Measurements from ENCODE around the gene TRANK1. TPM values are rescaled to one million over a fixed set of nuclear protein-coding genes. Genes with fewer than 3 reads are reported as not detected.

The TRANK1 gene
- total and polyA plus RNA-seq, 2 experiments from 2014 or later = 5.2 to 10.3 TPM

DNA sequence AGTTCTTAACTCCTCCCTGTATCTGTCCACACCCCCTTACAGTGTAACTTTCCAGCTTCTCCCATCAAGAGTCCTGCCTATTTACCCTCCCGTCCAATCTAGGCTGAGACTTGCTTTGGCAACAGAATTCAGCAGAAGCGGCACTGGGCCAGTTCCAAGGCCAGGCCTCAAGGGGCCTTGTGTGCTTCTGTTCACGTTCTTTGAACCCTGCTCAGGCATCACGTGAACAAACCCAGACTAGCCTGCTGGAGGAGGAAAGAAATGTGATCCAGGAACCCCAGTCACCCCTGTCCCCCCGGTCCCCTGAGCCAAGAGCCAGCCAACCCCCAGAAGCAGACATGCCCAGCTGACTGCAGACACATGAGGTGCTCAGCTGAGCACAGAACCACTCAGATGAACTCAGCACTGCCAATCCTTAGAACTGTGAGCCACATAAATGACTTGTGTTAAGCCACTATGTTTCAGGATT is 104.4 kb downstream of the TRANK1 start:
- TF ChIP-seq EZH2 (IDR thresholded peaks at IDR 0.05; ENCODE audit: insufficient read depth, poor library complexity, severe bottlenecking) = no peak
- TF ChIP-seq EZH2phosphoT487 (IDR thresholded peaks at IDR 0.05; ENCODE audit: insufficient read depth, low read depth) = no peak
- Histone ChIP-seq H3K36me3 (ENCODE audit: low read depth) (0 out of 2 replicates have a peak, but pooled peaks cover 6% of the 10 kb centered on the region), H3K4me1 (ENCODE audit: insufficient read depth) (no peaks in the 10 kb centered on the region), H3F3A (ENCODE audit: insufficient read depth) (no peaks in the 10 kb centered on the region), H2AFZ (no peak overlapping the region), H3K79me2 (ENCODE audit: insufficient read depth) (no peaks in the 10 kb centered on the region), H3K27ac (no peak overlapping the region), H3K27me3 (replicated peaks; ENCODE audit: insufficient read depth) (no peaks in the 10 kb centered on the region), H3K4me3 (no peak overlapping the region), H3K9me3 (ENCODE audit: low read depth) (no peaks in the 10 kb centered on the region), H3K4me2 (ENCODE audit: unreplicated experiment) (no peak overlapping the region), H3K9me2 (ENCODE audit: insufficient read depth) (no peaks in the 10 kb centered on the region), H4K20me1 (ENCODE audit: insufficient read depth) (no peaks in the 10 kb centered on the region), H3K9ac (no peak overlapping the region)
- WGBS, 2 experiments (ENCODE audit: low coverage in 1 of 2, low lambda C conversion rate in 2 of 2, missing lambda C conversion rate in 2 of 2) = 42 to 44% methylated on average over 5 of the region's 5 CpGs
- in situ Hi-C loops (cut with MboI) = no loop called here
- DNase-seq = no peak

DNA sequence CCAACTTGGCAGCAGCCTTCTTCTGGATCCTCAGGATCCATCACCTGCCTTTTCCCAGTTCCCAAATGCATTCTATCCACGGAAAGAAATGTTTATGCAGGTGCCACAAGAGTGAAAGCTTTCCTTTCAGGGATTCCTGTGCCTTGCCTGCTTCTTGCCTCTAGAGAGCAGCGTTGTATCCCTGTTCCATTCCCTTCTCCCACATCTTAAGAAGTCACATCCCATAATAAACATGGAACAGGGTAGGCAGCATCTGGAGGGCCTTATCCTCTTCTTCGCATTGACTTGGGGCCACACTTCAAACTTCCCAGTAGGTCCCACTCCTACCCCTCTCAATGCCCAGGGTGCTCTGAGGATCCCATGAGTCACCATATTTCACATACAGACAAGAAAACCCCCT is 107.8 kb downstream of the TRANK1 start:
- no peak overlapping the region for H3K4me3 ChIP-seq
- in situ Hi-C loops (cut with MboI) = no loop called here
- WGBS, 2 experiments (ENCODE audit: low coverage in 1 of 2, low lambda C conversion rate in 2 of 2, missing lambda C conversion rate in 2 of 2) = 58 to 61% methylated on average over 3 of the region's 3 CpGs
- 0 out of 2 replicates have a peak, but pooled peaks cover 4% of the 10 kb centered on the region for H3K36me3 ChIP-seq (ENCODE audit: low read depth)
- no peak overlapping the region for H3K27ac ChIP-seq
- H3K9me3 ChIP-seq (ENCODE audit: low read depth) = no peaks in the 10 kb centered on the region
- H2AFZ ChIP-seq = no peak overlapping the region
- no peaks in the 10 kb centered on the region for H4K20me1 ChIP-seq (ENCODE audit: insufficient read depth)
- H3K9me2 ChIP-seq (ENCODE audit: insufficient read depth) = no peaks in the 10 kb centered on the region
- H3K4me1 ChIP-seq (ENCODE audit: insufficient read depth) = no peaks in the 10 kb centered on the region
- no peaks in the 10 kb centered on the region for H3K79me2 ChIP-seq (ENCODE audit: insufficient read depth)
- H3F3A ChIP-seq (ENCODE audit: insufficient read depth) = no peaks in the 10 kb centered on the region
- no peaks in the 10 kb centered on the region for H3K27me3 ChIP-seq (replicated peaks; ENCODE audit: insufficient read depth)
- H3K4me2 ChIP-seq (ENCODE audit: unreplicated experiment) = no peak overlapping the region
- DNase-seq = no peak
- no peak overlapping the region for H3K9ac ChIP-seq
- no peak for TF ChIP-seq EZH2phosphoT487 (IDR thresholded peaks at IDR 0.05; ENCODE audit: insufficient read depth, low read depth)
- no peak for TF ChIP-seq EZH2 (IDR thresholded peaks at IDR 0.05; ENCODE audit: insufficient read depth, poor library complexity, severe bottlenecking)

DNA sequence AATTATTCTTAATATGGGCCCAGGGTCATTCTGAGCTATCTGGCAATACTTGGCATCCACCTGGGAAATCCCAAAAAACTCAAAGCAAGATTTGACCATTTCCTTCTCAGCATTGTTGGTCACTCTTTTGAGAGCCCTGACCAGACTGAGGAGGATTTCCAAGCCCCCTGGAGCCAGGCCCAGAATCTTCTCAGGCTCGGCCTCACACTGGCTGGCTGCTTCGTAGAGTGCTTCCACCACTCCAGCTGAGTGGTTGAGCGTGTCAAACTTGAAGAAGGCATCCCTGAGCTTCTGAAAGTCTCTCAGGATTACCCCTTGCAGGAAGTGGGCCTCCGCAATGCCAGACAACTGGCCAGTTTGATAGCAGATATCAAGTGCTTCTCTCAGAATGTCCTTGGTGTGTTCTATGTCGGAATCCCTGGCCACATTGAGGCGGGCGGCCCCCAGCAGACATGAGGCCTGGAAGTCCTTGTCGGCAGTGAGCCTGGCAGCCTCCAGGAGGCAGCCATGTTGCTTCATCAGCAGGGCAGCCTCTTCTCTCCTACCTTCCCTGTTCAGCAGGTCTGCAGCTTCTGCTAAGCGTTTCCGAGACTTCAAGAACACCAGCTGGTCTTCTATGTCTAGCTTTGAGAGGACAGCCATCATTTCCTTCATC is 111.6 kb downstream of the TRANK1 start:
- Histone ChIP-seq H3K27me3 (replicated peaks; ENCODE audit: insufficient read depth) (no peaks in the 10 kb centered on the region), H3K9ac (no peak overlapping the region), H3K9me2 (ENCODE audit: insufficient read depth) (no peaks in the 10 kb centered on the region), H3K36me3 (ENCODE audit: low read depth) (no peaks in the 10 kb centered on the region), H3K4me1 (ENCODE audit: insufficient read depth) (no peaks in the 10 kb centered on the region), H3K27ac (no peak overlapping the region), H3K79me2 (ENCODE audit: insufficient read depth) (no peaks in the 10 kb centered on the region), H3K4me2 (ENCODE audit: unreplicated experiment) (no peak overlapping the region), H2AFZ (no peak overlapping the region), H3K4me3 (no peak overlapping the region), H3F3A (ENCODE audit: insufficient read depth) (no peaks in the 10 kb centered on the region), H4K20me1 (ENCODE audit: insufficient read depth) (no peaks in the 10 kb centered on the region), H3K9me3 (ENCODE audit: low read depth) (no peaks in the 10 kb centered on the region)
- TF ChIP-seq EZH2 (IDR thresholded peaks at IDR 0.05; ENCODE audit: insufficient read depth, poor library complexity, severe bottlenecking) (no peak), EZH2phosphoT487 (IDR thresholded peaks at IDR 0.05; ENCODE audit: insufficient read depth, low read depth) (no peak)
- WGBS, 2 experiments (ENCODE audit: low coverage in 1 of 2, low lambda C conversion rate in 2 of 2, missing lambda C conversion rate in 2 of 2) = 89 to 93% methylated on average over 10 of the region's 10 CpGs
- in situ Hi-C loops (cut with MboI) = no loop called here
- DNase-seq = no peak

DNA sequence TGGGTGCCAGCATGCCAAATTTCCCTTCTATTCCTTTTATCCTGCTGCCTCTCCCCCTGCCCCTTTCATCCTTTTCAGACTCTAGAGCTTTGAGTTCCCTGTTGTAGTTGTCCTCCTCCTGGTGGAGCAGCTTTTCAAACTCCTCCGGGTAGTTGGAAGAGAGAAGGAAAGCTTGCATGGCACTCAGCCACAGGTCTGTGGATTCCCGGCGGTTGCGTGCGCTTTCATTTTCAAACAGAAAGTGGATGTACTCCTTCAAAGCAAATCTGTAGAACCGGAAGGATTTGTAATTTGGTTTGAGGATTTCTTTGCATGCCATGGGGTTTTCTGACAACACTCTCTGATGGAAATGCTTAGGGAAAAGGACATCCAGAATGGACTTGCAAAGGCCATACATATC is 112.4 kb downstream of the TRANK1 start:
- no peaks in the 10 kb centered on the region for H3K27me3 ChIP-seq (replicated peaks; ENCODE audit: insufficient read depth)
- in situ Hi-C loops (cut with MboI) = no loop called here
- no peaks in the 10 kb centered on the region for H3K79me2 ChIP-seq (ENCODE audit: insufficient read depth)
- no peak for DNase-seq
- H3F3A ChIP-seq (ENCODE audit: insufficient read depth) = no peaks in the 10 kb centered on the region
- TF ChIP-seq EZH2phosphoT487 (IDR thresholded peaks at IDR 0.05; ENCODE audit: insufficient read depth, low read depth) (no peak), EZH2 (IDR thresholded peaks at IDR 0.05; ENCODE audit: insufficient read depth, poor library complexity, severe bottlenecking) (no peak)
- no peaks in the 10 kb centered on the region for H3K4me1 ChIP-seq (ENCODE audit: insufficient read depth)
- no peak overlapping the region for H2AFZ ChIP-seq
- no peaks in the 10 kb centered on the region for H3K9me2 ChIP-seq (ENCODE audit: insufficient read depth)
- WGBS, 2 experiments (ENCODE audit: low coverage in 1 of 2, low lambda C conversion rate in 2 of 2, missing lambda C conversion rate in 2 of 2) = 84 to 86% methylated on average over 6 of the region's 6 CpGs
- H3K4me3 ChIP-seq = no peak overlapping the region
- no peak overlapping the region for H3K27ac ChIP-seq
- no peaks in the 10 kb centered on the region for H3K36me3 ChIP-seq (ENCODE audit: low read depth)
- H3K4me2 ChIP-seq (ENCODE audit: unreplicated experiment) = no peak overlapping the region
- H3K9me3 ChIP-seq (ENCODE audit: low read depth) = no peaks in the 10 kb centered on the region
- no peaks in the 10 kb centered on the region for H4K20me1 ChIP-seq (ENCODE audit: insufficient read depth)
- no peak overlapping the region for H3K9ac ChIP-seq
